NCI-H1048 (cell line): ENCODE measurements around the gene ATE1.
"Not testable (repeated sequence)": the region's sequence is repeated elsewhere in the genome, so short reads cannot be mapped to it uniquely, and the experiment has no call there.

ENCODE experiments used
- DNase-seq: peaks from one replicate; lab custom pipeline; 2025; lab: John Stamatoyannopoulos, UW

ATE1 gene

GRCh38 chr10:121787169-121787568, 140.7 kb downstream of the ATE1 start:
- no peak for DNase-seq

GRCh38 chr10:121783782-121784372, 144.0 kb downstream of the ATE1 start:
- DNase-seq = no peak

GRCh38 chr10:121781101-121781500, 146.7 kb downstream of the ATE1 start:
- no peak for DNase-seq

- no peak for DNase-seq
Observed at GRCh38 chr10:121774813-121775212, 153.0 kb downstream of the ATE1 start.

GRCh38 chr10:121774404-121774803, 153.4 kb downstream of the ATE1 start:
- no peak for DNase-seq

GRCh38 chr10:121772884-121773283, 154.9 kb downstream of the ATE1 start:
- DNase-seq = no peak

- DNase-seq = no peak
Observed at GRCh38 chr10:121772406-121772805, 155.4 kb downstream of the ATE1 start.

- no peak for DNase-seq
Observed at GRCh38 chr10:121771966-121772365, 155.9 kb downstream of the ATE1 start.

GRCh38 chr10:121766426-121766825, 161.4 kb downstream of the ATE1 start:
- no peak for DNase-seq

GRCh38 chr10:121765204-121765603, 162.6 kb downstream of the ATE1 start:
- no peak for DNase-seq

- no peak for DNase-seq
Observed at GRCh38 chr10:121764233-121764942, 163.4 kb downstream of the ATE1 start.

GRCh38 chr10:121757241-121757640, 170.6 kb downstream of the ATE1 start:
- not testable (repeated sequence) for DNase-seq

GRCh38 chr10:121755496-121755895, 172.3 kb downstream of the ATE1 start:
- DNase-seq = not testable (repeated sequence)

- DNase-seq = no peak
Observed at GRCh38 chr10:121754666-121755065, 173.2 kb downstream of the ATE1 start.

- DNase-seq = no peak
Observed at GRCh38 chr10:121753726-121754476, 173.9 kb downstream of the ATE1 start.

- DNase-seq = no peak
Observed at GRCh38 chr10:121751191-121751760, 176.6 kb downstream of the ATE1 start.

- DNase-seq = no peak
Observed at GRCh38 chr10:121747163-121747775, 180.6 kb downstream of the ATE1 start.

GRCh38 chr10:121741248-121741792, 186.5 kb downstream of the ATE1 start:
- no peak for DNase-seq

- no peak for DNase-seq
Observed at GRCh38 chr10:121740069-121740468, 187.8 kb downstream of the ATE1 start.

GRCh38 chr10:121739114-121739513, 188.7 kb downstream of the ATE1 start:
- no peak for DNase-seq

GRCh38 chr10:121736315-121737130, 191.3 kb downstream of the ATE1 start:
- no peak for DNase-seq
